ENCODE results near the gene LSM8. TPM values are rescaled to one million over a fixed set of nuclear protein-coding genes. Genes with fewer than 3 reads are reported as not detected.
"Not testable (repeated sequence)": the region's sequence is repeated elsewhere in the genome, so short reads cannot be mapped to it uniquely, and the experiment has no call there.

LSM8 gene
- 63.9 TPM for total RNA-seq
- polyA plus RNA-seq, result 73.6 TPM
- long read RNA-seq, donor 1, transcript LSM8-201 (4 exons, 1,305 nt), result major isoform, 8 of 8 reads
- long read RNA-seq, donor 1, partial matches to known transcripts, result 0 of 8 reads
- long read RNA-seq, donor 1, other reads (novel, unspliced or antisense), result 0 of 8 reads
- long read RNA-seq, donor 2, result 0 reads
- long read RNA-seq, donor 3, transcript LSM8-201 (4 exons, 1,305 nt), result major isoform, 106 of 132 reads
- long read RNA-seq, donor 3, transcript LSM8-203 (3 exons, 1,920 nt), result minor isoform, 18 of 132 reads
- long read RNA-seq, donor 3, partial matches to known transcripts, result 0 of 132 reads
- long read RNA-seq, donor 3, other reads (novel, unspliced or antisense), result 8 of 132 reads
- long read RNA-seq, donor 4, full-length matches to known transcripts, result 40 of 40 reads
- long read RNA-seq, donor 4, partial matches to known transcripts, result 0 of 40 reads
- long read RNA-seq, donor 4, other reads (novel, unspliced or antisense), result 0 of 40 reads
- long read RNA-seq, donor 5, full-length matches to known transcripts, result 119 of 133 reads
- long read RNA-seq, donor 5, partial matches to known transcripts, result 14 of 133 reads
- long read RNA-seq, donor 5, other reads (novel, unspliced or antisense), result 0 of 133 reads
- long read RNA-seq, donor 6, full-length matches to known transcripts, result 48 of 48 reads
- long read RNA-seq, donor 6, partial matches to known transcripts, result 0 of 48 reads
- long read RNA-seq, donor 6, other reads (novel, unspliced or antisense), result 0 of 48 reads
- long read RNA-seq, donor 7, full-length matches to known transcripts, result 61 of 71 reads
- long read RNA-seq, donor 7, partial matches to known transcripts, result 10 of 71 reads
- long read RNA-seq, donor 7, other reads (novel, unspliced or antisense), result 0 of 71 reads
- long read RNA-seq, donor 8, transcript LSM8-201 (4 exons, 1,305 nt), result major isoform, 27 of 29 reads
- long read RNA-seq, donor 8, partial matches to known transcripts, result 0 of 29 reads
- long read RNA-seq, donor 8, other reads (novel, unspliced or antisense), result 0 of 29 reads
- long read RNA-seq, donor 9, full-length matches to known transcripts, result 52 of 59 reads
- long read RNA-seq, donor 9, partial matches to known transcripts, result 7 of 59 reads
- long read RNA-seq, donor 9, other reads (novel, unspliced or antisense), result 0 of 59 reads
- long read RNA-seq, donor 10, transcript LSM8-201 (4 exons, 1,305 nt), result major isoform, 52 of 54 reads
- long read RNA-seq, donor 10, partial matches to known transcripts, result 0 of 54 reads
- long read RNA-seq, donor 10, other reads (novel, unspliced or antisense), result 0 of 54 reads

DNA sequence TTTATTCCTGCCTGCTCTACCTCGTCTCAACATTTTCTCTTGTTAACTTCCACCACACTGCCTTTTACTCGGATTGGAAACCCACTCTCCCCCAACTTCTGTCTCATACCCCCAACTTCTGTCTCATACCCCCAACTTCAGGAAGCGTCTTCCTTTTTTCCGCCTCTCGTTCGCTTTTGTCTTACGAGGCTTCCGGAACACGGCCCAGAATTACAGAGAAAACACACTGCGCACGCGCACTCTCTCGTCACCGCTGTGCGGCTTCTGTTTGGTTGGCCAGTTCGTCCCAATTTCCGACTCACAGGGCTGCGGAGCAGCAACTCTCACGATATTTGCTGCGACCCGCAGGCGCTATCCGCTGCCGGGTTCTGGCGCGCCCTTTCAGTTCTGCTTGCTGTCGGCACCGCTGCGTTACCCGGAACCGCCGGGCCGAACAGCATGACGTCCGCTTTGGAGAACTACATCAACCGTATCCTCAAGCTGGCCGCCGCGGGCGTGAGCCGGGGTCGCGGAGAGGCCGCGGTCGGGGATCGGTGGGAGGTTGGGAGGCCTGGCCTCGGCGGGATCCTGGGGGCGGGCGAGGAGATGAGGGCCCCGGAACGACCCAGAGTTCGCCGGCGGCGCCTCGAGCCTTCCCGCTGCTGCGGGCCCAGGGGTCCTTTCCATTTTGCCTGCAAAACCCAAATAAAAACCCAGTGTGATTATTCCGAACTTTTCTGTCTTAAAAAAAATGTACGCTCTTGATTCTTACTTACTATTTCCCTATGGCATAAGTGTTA lies at the start of gene LSM8:
TSS of gene LSM8 (plus strand) at position 379 of the 779 bp plus-strand sequence. CDS start at position 439, 60 bp downstream.
- under 1% methylated on average over 62 of the region's 62 CpGs for WGBS
- Histone ChIP-seq H3K9me3 (ENCODE audit: control insufficient read depth in 2 of 2, insufficient read depth in 1 of 2, low read length in 1 of 2) (no peaks in the 10 kb centered on the region), H3K27ac (ENCODE audit: low read depth in 1 of 2, low read length in 1 of 2) (peak within 1 kb of the TSS; percentile 90 to 94), H3K36me3 (ENCODE audit: control insufficient read depth in 2 of 2, insufficient read depth in 2 of 2, low read length in 1 of 2) (peaks cover 0 to 18% of the 10 kb centered on the region in 2 donors), H3K27me3 (ENCODE audit: control insufficient read depth in 2 of 2, insufficient read depth in 1 of 2, low read length in 1 of 2) (no peaks in the 10 kb centered on the region), H3K4me3 (ENCODE audit: low read length in 2 of 2) (peak within 1 kb of the TSS; percentile 68 to 79), H3K4me1 (ENCODE audit: control insufficient read depth in 2 of 2, insufficient read depth in 2 of 2, low read length in 2 of 2) (peaks cover 4 to 9% of the 10 kb centered on the region in 2 donors)
- DNase-seq (ENCODE audit: low read depth in 6 of 9, low spot score in 9 of 9), result peak; percentile 97 to 100 (median 99)

- H3K4me1 ChIP-seq (ENCODE audit: control insufficient read depth in 2 of 2, insufficient read depth in 2 of 2, low read length in 2 of 2); H3K27ac ChIP-seq (ENCODE audit: low read depth in 1 of 2, low read length in 1 of 2); H3K36me3 ChIP-seq (ENCODE audit: control insufficient read depth in 2 of 2, insufficient read depth in 2 of 2, low read length in 1 of 2); DNase-seq (ENCODE audit: low read depth in 6 of 9, low spot score in 9 of 9); H3K9me3 ChIP-seq (ENCODE audit: control insufficient read depth in 2 of 2, insufficient read depth in 1 of 2, low read length in 1 of 2); H3K27me3 ChIP-seq (ENCODE audit: control insufficient read depth in 2 of 2, insufficient read depth in 1 of 2, low read length in 1 of 2); H3K4me3 ChIP-seq (ENCODE audit: low read length in 2 of 2): not testable (repeated sequence)
Observed at GRCh38 chr7:118134420-118134819, 49.5 kb upstream of the LSM8 start.

DNA sequence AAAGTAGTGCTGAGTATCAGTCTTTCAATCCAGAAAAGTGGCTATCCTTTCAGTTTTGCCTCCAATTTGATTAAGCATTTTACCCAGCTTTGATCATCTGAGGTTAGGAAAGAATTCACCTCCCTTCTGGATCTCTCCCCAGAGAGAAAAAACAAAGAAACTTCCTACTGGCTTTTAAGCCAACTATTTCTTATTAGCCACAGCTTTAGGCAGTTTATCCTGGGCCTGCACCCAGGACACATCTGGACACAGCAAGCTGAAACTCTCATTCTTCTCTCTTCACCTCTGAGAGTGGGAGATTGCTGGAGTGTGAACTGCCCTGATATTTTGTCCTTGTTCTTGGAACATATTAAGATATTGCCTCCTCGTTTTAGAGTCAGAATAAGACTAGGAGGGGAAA lies 43.5 kb upstream of the LSM8 start:
- H3K36me3 ChIP-seq (ENCODE audit: control insufficient read depth in 2 of 2, insufficient read depth in 2 of 2, low read length in 1 of 2), result no peaks in the 10 kb centered on the region
- H3K27ac ChIP-seq (ENCODE audit: low read depth in 1 of 2, low read length in 1 of 2), result no peak overlapping the region
- no peaks in the 10 kb centered on the region for H3K4me1 ChIP-seq (ENCODE audit: control insufficient read depth in 2 of 2, insufficient read depth in 2 of 2, low read length in 2 of 2)
- no peak overlapping the region for H3K4me3 ChIP-seq (ENCODE audit: low read length in 2 of 2)
- 86% methylated on average over 1 of the region's 1 CpG for WGBS
- no peak for DNase-seq (ENCODE audit: low read depth in 6 of 9, low spot score in 9 of 9)
- H3K27me3 ChIP-seq (ENCODE audit: control insufficient read depth in 2 of 2, insufficient read depth in 1 of 2, low read length in 1 of 2), result no peaks in the 10 kb centered on the region
- H3K9me3 ChIP-seq (ENCODE audit: control insufficient read depth in 2 of 2, insufficient read depth in 1 of 2, low read length in 1 of 2), result no peaks in the 10 kb centered on the region

DNA sequence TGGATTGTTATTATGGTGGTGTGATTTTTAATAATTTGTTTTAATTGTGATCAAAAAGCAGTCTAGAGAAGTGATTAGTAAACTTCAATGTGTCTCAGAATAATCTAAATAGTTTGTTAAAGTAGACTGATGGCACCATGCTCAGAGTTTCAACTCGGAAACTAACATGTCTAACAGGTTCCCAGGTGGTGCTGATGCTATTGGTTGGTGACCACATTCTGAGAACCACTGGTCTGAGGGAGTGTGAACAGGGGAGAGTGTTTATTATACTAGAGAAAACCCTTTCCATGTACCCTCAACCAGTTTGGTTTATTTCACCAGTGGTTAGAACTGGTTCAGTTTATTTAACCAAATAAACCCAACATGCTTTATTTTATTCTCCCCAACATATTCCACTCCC lies 42.0 kb upstream of the LSM8 start:
- WGBS, result 86% methylated on average over 1 of the region's 1 CpG

GRCh38 chr7:118148930-118149329 lies 35.0 kb upstream of the LSM8 start:
- Histone ChIP-seq H3K4me1 (ENCODE audit: control insufficient read depth in 2 of 2, insufficient read depth in 2 of 2, low read length in 2 of 2) (no peaks in the 10 kb centered on the region), H3K4me3 (ENCODE audit: low read length in 2 of 2) (no peak overlapping the region), H3K9me3 (ENCODE audit: control insufficient read depth in 2 of 2, insufficient read depth in 1 of 2, low read length in 1 of 2) (no peaks in the 10 kb centered on the region), H3K27me3 (ENCODE audit: control insufficient read depth in 2 of 2, insufficient read depth in 1 of 2, low read length in 1 of 2) (no peaks in the 10 kb centered on the region), H3K27ac (ENCODE audit: low read depth in 1 of 2, low read length in 1 of 2) (no peak overlapping the region), H3K36me3 (ENCODE audit: control insufficient read depth in 2 of 2, insufficient read depth in 2 of 2, low read length in 1 of 2) (no peaks in the 10 kb centered on the region)
- WGBS, result 85% methylated on average over 2 of the region's 2 CpGs
- DNase-seq (ENCODE audit: low read depth in 6 of 9, low spot score in 9 of 9), result no peak

More for the DNA sequence above, 42.0 kb upstream of the LSM8 start:
- Histone ChIP-seq H3K36me3 (ENCODE audit: control insufficient read depth in 2 of 2, insufficient read depth in 2 of 2, low read length in 1 of 2) (no peaks in the 10 kb centered on the region), H3K27me3 (ENCODE audit: control insufficient read depth in 2 of 2, insufficient read depth in 1 of 2, low read length in 1 of 2) (no peaks in the 10 kb centered on the region), H3K4me3 (ENCODE audit: low read length in 2 of 2) (no peak overlapping the region), H3K9me3 (ENCODE audit: control insufficient read depth in 2 of 2, insufficient read depth in 1 of 2, low read length in 1 of 2) (no peaks in the 10 kb centered on the region), H3K27ac (ENCODE audit: low read depth in 1 of 2, low read length in 1 of 2) (no peak overlapping the region), H3K4me1 (ENCODE audit: control insufficient read depth in 2 of 2, insufficient read depth in 2 of 2, low read length in 2 of 2) (no peaks in the 10 kb centered on the region)
- no peak for DNase-seq (ENCODE audit: low read depth in 6 of 9, low spot score in 9 of 9)

DNA sequence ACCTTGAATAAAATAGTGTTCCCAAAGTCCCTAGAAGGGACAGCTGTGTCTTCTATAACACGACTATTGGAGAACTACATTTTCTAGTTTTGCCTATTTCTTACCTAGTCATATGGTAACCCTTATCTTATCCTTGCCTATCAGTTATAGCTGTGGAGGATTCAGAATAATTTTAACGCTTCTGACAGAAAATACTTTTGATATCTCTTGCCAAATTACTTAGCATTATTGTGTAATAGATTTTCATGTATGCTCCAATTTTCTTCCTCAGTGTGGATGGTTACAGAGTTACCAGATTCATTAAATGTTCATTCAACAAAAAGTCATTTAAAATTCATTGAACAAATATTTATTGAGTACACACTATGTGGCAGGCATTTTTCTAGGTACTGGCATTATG lies 34.6 kb upstream of the LSM8 start:
- no peaks in the 10 kb centered on the region for H3K27me3 ChIP-seq (ENCODE audit: control insufficient read depth in 2 of 2, insufficient read depth in 1 of 2, low read length in 1 of 2)
- H3K36me3 ChIP-seq (ENCODE audit: control insufficient read depth in 2 of 2, insufficient read depth in 2 of 2, low read length in 1 of 2), result no peaks in the 10 kb centered on the region
- no peaks in the 10 kb centered on the region for H3K9me3 ChIP-seq (ENCODE audit: control insufficient read depth in 2 of 2, insufficient read depth in 1 of 2, low read length in 1 of 2)
- H3K4me3 ChIP-seq (ENCODE audit: low read length in 2 of 2), result no peak overlapping the region
- 95% methylated on average over 2 of the region's 2 CpGs for WGBS
- no peaks in the 10 kb centered on the region for H3K4me1 ChIP-seq (ENCODE audit: control insufficient read depth in 2 of 2, insufficient read depth in 2 of 2, low read length in 2 of 2)
- no peak overlapping the region for H3K27ac ChIP-seq (ENCODE audit: low read depth in 1 of 2, low read length in 1 of 2)
- DNase-seq (ENCODE audit: low read depth in 6 of 9, low spot score in 9 of 9), result no peak

DNA sequence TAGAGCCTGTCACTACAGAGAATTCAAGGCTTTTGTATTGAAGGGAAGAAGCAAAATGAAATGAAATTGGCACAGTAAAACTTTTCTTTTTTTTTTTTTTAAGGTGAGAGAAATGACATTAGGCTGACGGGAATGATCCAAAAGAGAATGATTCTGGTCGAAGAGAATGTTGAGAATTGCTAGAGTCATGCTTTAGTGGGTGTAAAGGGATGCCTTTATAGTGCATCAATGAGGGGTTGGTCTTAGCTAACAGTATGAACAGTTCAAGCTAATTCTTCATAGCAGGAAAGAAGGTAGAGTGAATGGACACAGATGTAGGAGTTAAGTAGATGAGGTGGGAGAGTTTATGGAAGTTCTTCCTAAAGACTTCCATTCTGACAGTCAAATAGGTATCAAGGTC lies 32.3 kb upstream of the LSM8 start:
- no peak for DNase-seq (ENCODE audit: low read depth in 6 of 9, low spot score in 9 of 9)
- peaks cover 0 to 3% of the 10 kb centered on the region in 2 donors for H3K27me3 ChIP-seq (ENCODE audit: control insufficient read depth in 2 of 2, insufficient read depth in 1 of 2, low read length in 1 of 2)
- H3K9me3 ChIP-seq (ENCODE audit: control insufficient read depth in 2 of 2, insufficient read depth in 1 of 2, low read length in 1 of 2), result no peaks in the 10 kb centered on the region
- H3K27ac ChIP-seq (ENCODE audit: low read depth in 1 of 2, low read length in 1 of 2), result no peak overlapping the region
- H3K4me3 ChIP-seq (ENCODE audit: low read length in 2 of 2), result no peak overlapping the region
- H3K36me3 ChIP-seq (ENCODE audit: control insufficient read depth in 2 of 2, insufficient read depth in 2 of 2, low read length in 1 of 2), result no peaks in the 10 kb centered on the region
- H3K4me1 ChIP-seq (ENCODE audit: control insufficient read depth in 2 of 2, insufficient read depth in 2 of 2, low read length in 2 of 2), result no peaks in the 10 kb centered on the region
- WGBS, result 95% methylated on average over 2 of the region's 2 CpGs

- Histone ChIP-seq H3K4me3 (ENCODE audit: low read length in 2 of 2) (no peak overlapping the region), H3K9me3 (ENCODE audit: control insufficient read depth in 2 of 2, insufficient read depth in 1 of 2, low read length in 1 of 2) (no peaks in the 10 kb centered on the region), H3K27ac (ENCODE audit: low read depth in 1 of 2, low read length in 1 of 2) (no peak overlapping the region), H3K36me3 (ENCODE audit: control insufficient read depth in 2 of 2, insufficient read depth in 2 of 2, low read length in 1 of 2) (no peaks in the 10 kb centered on the region), H3K27me3 (ENCODE audit: control insufficient read depth in 2 of 2, insufficient read depth in 1 of 2, low read length in 1 of 2) (peaks cover 0 to 3% of the 10 kb centered on the region in 2 donors), H3K4me1 (ENCODE audit: control insufficient read depth in 2 of 2, insufficient read depth in 2 of 2, low read length in 2 of 2) (no peaks in the 10 kb centered on the region)
- no peak for DNase-seq (ENCODE audit: low read depth in 6 of 9, low spot score in 9 of 9)
- WGBS, result 96% methylated on average over 1 of the region's 1 CpG
Observed at GRCh38 chr7:118152149-118152548, 31.8 kb upstream of the LSM8 start.

All from thymus (tissue), 14 donors.